Activated CD8-positive, alpha-beta memory T cell treated with anti-CD3 and anti-CD28 coated beads, Interleukin-2, amount 50 U/mL, for 48 hours (primary cell): Measurements from ENCODE around the gene FBP1.
"Not testable (repeated sequence)": the region's sequence is repeated elsewhere in the genome, so short reads cannot be mapped to it uniquely, and the experiment has no call there.

Source experiments
- DNase-seq: peaks from one replicate; pipeline ENCODE4 v3.0.0-alpha.2; 2020

Gene FBP1

DNA sequence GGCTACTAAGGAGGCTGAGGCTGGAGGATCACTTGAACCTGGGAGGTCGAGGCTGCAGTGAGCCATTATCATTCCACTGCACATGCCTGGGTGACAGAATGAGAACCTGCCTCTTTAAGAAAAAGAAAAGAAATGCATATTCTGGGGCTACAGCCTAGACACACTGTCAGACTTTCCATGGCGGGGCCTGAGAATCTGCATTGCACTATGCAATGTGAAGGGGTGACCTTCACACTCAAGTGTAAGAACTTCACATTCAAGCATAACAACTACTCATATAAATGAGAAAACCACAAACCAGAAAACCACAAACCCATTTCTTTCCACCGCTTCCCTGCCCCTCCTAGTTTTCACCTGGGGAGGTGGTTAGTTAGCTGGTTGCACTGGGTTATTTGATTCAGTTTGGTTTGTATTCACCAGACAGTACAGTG, 27.7 kb downstream of the FBP1 start:
- DNase-seq: peak; percentile 68

DNA sequence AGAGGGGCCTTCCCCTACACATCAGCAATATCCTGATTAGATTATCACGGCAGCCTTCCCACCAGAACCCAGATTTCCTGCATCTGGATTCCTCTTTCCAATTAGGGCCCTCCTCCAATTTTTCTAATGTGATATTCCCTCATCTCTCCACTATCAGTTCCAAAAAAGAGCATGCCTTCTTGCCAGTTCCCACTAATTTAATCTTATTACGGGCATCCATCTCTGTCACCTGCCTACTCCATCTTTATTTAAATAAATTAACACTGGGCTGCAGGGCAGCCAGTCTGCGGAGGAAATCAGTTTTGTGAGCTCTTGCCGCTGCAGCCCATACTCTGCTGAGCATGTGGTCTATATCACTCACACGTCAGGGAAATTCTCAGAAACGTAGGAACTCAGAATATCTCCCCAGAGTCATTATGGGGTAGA, 29.1 kb downstream of the FBP1 start:
- DNase-seq: no peak

DNA sequence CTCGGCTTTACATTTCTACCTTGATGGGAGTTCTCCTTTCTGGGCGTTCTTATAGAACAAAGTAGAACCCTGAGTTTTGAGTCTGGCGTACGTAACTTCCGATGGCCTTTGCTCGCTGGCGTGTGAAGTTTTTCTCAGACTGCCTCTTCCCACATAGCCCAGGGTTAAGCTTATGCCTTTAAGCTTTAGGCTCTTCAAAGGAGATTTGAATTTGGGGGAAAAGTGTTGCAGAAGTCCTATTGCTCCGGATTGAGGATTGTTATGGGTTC, 32.0 kb downstream of the FBP1 start:
- no peak for DNase-seq

DNA sequence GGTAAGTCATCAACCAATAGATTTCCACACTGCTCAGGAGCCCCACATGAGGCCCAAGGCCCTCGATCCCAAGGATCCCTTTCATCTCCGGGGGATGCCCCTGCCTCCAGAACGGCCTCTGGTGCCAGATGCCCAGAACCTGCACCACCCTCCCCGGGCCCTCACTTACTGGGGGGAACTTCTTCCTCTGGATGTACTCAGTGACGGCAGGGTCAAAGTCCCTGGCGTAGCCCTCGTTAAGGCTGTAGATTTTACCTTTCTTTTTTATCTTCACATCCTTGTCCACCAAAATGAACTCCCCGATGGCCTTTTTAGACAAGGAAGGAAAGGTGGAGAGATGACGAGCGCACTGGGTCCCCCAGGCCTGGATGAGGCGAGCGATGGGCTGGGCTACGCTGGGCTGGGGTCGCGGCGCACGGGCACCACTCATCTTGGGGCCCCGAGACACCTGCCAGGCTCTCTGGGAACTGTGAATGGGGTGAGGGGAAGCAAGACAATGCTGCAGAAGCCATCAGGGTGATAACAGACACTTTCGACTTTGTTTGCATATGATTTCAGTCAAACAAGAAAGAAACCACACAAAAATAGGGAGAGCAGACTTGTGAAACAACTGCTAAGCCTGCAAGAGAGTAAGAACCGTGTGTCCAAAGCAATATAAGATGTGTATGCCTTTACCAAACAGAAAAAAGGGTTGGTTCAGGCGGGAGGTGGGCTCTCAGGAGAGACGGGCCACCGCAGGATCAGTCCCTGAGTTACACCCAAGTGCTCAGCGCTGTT, 32.5 kb downstream of the FBP1 start:
- no peak for DNase-seq

DNA sequence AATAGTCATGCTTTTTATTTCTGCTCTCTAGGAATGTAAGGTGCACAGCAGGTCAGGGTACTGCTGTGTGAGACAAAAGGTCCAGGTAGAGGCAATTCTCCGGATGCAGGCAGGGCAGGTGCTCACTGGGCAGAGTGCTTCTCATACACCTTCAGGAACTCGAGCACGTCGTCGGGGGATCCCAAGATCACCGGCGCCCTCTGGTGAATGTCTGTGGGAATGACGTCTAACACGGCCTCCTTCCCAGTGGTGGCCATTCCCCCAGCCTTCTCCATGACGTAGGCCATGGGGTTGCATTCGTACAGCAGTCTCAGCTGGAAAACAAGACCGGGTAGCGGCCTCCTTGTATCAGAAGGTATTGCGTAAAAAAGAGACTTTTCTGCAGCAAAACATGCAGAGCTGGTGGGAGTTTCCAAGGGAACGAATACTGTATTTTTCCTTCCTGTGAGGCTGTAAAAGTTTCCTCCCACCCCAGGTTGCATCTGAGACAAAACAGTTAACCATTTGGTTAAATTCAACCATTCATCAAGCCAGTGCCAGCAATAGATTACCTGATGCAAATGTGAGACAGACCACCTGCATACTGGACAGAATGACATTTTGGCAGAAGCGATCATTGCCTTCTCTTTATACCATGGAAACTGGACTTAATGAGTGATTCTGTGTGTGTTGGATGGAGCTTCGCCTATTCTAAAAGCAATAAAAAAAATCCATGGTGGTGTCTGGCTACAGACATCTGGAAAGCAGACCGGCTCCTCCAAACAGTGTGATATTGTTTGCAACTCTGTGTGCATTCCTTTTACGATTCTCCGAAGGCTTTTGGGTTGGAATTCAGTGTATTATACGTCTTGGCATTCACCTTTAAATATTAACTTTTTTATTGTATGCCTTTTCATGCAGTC, 35.8 kb downstream of the FBP1 start:
- DNase-seq: peak; percentile 87

DNA sequence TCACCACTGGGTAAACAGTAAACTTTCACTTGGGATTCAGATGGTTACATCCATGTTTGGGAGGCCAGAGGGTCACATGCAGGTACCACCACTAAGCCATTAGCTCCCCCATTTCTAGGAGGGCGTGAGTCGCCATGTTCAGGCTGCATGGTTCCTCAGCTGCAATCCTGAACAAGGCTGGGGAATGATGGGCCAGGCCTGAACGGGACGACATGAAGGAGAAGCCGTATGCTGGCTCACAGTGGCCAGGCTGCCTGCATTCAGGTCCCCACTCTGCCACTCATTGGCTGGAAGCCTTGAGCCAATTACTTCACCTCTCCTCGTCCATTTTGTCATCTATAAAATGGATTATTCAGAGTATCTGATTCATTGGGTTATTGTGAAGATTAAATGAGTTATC, 36.7 kb downstream of the FBP1 start:
- DNase-seq: no peak

DNA sequence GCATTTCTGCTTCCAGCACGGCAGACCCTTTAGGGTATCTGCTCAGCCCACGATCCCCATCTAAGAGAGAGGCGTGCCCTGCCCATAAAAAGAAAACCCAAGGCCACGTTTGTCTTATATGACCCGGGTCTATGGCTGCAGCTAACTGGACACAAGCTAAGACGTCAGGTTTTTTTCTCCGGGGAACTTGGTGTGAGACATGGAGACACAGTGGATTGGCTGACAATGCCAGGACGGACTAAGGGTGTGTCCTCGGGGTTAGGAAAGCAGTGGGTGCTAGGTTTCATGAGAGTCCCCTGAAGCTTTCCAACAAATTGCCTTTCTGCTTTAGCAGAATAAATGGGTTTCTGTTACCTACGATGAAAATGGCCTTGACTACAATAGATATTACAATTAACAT, 38.6 kb downstream of the FBP1 start:
- no peak for DNase-seq

DNA sequence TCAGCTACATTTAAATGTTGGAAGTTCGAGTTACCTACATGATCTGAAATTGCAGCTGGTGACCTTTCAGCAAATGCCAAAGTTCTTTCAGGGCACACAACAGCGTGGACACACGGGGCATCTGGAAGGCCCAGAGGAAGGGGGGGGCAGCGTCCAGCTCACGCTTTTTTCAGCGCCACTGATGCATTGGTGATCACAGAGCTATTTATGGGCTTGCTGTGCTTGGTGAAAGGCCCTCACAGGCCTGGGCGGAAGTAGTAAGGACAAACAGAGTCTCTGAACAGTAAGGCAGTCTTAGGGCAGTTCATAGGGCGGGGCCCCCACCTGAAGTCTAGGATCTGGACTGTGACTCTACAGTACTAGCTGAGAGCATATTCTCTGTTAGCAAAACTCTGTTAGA, 39.1 kb downstream of the FBP1 start:
- DNase-seq: no peak

DNA sequence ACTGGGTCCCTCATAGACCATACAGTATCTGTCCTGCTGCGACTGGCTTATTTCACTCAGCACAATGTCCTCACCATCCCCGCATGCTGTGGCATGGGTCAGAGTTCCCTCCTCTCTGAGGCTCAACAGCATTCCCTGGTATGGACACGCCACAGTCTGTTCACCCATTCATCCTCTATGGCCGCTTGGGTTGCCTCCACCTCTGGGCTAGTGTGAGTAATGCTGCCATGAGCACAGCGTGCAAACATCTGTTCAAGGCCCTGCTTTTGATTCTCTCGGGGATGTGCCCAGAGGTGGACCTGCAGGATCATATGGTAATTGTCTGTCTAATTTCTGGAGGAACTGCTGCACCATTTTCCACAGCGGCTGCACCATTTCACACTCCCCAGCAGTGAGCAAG, 40.2 kb downstream of the FBP1 start:
- DNase-seq: no peak

DNA sequence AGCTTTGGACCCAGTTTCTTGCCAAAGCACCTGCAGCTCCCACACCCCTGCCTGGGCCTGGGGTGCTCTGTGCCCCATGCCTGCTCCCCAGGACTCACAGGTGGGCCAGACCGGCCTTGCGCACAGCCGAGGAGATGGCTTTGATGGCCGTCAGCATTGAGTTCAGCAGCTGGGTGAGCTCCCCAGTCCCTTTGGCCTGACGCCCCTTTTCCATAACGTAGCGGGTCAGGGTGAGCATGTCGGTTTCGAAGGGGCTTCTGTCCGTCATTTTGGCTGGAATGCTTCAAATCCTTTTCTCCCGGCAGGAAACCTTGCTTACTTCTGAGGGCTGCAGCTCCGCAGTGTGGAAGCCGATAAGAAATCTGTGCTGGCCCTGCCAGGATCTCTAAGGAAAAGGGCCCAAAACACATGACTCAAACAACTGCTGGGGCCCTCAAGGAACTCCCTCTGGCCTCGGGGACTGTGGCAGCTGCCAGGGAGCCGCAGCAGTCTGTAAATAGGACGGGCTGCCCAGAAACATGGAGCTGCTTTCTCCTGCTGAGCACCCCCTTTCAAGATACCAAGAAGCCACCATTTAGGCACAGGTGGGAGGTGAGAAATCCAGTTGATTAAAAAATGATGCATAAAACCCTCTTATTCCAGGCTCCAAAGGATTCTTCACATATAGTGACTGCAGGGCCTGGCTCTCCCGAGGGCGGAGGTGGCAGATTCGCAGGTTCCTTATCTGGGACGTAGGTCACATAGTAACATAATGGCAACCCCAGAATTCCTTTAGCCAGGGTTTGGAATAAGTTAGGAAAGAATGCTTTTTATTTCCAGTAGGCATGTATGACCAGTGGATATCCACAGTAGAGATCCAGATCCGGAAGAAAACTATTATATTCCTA, 45.6 kb downstream of the FBP1 start, which contains the start of gene FBP2:
Gene FBP2, minus strand, starts transcription at position 366 of the 887 bp plus-strand sequence. Its CDS starts 98 bp downstream, at position 268.
- no peak for DNase-seq

DNA sequence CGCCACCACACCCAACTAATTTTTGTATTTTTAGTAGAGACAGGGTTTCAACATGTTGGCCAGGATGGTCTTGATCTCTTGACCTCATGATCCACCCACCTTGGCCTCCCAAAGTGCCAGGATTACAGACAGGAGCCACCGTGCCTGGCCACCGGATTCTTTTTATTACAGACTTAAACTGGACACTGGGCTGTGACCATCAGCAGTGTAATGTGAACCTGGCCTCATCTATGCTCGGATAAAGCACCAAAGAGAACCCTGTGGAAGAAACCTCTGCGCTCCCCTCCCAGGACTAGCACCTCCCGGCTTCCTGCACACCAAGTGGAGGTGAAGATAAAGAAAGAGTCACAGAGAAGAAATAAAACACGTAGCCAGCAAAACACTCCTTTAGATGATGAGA, 46.6 kb downstream of the FBP1 start:
- not testable (repeated sequence) for DNase-seq

DNA sequence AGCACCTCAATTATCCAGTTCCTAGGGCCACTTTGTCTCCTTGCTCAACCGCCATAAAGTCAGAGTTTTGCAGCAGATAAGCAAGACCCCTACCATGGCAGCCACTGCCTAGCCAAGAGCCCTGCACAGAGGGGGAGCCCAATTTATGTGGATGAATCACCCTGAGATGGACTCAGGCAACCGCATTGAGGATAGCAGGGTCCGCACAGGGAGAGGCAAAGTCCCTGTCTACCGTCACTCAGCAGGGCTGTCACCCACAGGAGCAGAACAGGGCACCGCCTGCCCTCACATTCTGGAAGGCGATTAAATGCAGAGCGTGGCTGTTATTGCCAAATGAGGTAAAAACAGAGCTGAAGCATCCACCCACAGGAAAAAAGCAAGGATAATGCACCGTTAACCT, 47.4 kb downstream of the FBP1 start:
- DNase-seq: no peak

DNA sequence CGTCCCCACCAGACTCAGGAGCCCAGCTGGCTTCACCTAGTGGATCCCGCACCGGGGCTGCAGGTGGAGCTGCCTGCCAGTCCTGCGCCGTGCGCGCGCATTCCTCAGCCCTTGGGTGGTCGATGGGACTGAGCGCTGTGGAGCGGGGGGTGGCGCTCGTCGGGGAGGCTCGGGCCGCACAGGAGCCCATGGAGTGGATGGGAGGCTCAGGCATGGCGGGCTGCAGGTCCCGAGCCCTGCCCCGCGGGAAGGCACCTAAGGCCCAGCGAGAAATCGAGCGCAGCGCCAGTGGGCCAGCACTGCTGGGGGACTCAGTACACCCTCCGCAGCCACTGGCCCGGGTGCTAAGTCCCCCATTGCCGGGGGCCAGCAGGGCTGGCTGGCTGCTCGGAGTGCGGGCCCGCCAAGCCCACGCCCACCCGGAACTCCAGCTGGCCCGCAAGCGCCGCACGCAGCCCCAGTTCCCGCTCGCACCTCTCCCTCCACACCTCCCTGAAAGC, 48.2 kb downstream of the FBP1 start:
- not testable (repeated sequence) for DNase-seq

DNA sequence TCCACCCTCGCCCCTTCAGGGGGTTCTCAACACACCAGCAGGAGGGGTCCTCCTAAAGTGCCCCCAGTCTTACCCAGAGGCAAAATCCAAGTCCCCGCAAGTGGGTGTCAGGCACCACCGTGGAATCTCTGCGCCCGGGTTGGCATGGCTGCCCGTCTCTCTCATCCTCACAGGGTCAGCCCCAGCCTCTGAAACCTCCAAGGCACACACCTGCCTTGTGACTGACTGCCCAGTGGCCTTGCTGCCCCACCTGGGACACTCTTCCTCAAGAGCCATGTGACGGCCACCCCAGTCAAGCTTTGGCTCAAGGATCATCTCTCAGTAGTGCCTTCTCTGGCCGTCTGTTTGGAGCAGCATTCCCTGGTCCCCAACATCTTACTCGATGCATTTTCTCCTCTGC, 50.6 kb downstream of the FBP1 start:
- no peak for DNase-seq

DNA sequence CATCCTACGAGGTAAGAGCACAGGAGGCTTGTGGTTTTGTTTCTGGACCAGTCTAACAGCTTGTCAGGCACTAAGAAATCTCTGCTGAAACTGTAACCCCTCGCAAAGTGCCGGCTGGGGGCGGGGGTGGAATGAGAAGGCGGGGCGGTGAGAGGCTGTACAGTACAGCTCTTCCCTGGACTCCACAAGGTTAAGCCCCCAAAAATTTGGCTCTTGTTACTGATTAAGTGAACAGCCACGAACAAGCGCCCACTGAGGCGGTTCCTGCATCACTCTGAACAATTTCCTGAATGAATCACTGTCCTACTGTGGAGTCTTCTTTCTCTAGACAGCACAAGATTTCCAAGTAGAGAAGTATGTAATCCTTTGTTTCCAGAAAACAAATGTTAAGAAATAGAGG, 52.5 kb downstream of the FBP1 start:
- no peak for DNase-seq

DNA sequence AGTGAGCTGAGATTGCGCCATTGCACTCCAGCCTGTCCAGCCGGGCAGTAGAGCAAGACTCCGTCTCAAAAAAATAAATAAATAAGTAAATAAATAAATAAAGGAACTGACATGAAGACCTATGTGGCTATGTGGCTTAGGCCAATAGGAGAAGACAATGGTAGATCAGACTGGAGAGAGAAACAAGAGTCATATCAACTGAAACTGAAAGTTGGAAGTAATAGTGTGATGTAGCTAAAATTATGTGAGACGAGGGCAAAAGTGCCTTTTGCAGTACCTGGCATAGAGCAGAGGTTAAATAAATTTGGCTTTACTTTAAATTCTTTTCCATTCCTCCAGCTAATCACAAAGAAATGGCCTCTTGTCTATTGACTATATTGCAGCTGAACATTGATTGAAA, 53.0 kb downstream of the FBP1 start:
- no peak for DNase-seq

DNA sequence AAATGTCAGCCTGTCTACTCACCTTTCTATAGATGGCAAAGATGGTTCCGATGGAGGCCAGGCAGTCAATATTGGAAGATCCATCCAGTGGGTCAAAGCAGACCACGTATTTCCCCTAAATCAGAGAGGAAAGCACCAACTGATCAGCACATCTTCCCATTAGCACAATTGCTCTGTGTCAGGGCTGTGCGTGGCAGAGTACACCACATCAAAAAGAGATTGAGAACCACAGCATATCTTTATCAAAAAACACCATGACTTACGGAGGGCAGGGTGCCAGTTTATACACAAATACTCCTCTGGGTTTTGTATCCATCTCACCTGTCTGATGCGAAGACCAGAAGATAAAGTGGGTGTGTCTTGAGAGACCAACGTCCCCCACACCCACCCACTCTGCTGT, 54.8 kb downstream of the FBP1 start:
- DNase-seq: no peak

DNA sequence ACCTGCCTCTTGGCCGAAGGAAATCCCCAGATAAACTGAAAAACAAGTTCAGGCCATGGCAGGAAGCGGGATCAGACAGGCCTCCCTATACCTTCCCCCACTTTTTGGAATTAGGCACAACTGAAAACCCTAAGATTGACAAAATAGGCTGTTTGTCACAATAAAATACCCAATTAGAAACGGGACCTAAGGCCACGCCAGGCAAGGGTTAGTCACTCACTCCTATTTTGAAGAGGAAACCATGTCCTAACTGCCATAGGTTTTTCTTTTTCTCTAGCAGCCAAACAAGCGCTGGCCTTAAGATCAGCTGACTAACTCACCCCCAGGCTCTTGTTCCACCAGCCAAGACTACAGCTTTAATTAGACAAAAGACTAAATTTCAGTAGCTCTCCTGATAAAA, 57.6 kb downstream of the FBP1 start:
- no peak for DNase-seq

DNA sequence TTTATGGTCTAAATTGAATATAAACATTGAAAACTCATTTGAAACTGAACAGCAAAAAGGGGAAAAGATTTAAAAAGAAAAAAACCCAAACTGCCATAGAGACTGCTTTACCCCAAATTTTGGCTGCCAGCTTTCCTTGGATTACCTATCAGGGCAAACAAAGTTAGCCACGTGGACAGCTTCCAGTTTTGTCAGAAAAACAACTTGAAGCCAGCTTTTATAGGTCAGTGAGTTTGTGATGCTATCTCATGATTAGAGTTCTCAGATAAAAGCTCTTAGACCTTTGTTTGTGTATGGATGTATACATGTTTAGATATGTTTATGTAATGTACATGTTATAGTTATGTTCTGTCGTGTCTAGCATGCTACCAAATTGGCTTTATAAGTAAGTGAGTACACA, 61.7 kb downstream of the FBP1 start:
- no peak for DNase-seq

DNA sequence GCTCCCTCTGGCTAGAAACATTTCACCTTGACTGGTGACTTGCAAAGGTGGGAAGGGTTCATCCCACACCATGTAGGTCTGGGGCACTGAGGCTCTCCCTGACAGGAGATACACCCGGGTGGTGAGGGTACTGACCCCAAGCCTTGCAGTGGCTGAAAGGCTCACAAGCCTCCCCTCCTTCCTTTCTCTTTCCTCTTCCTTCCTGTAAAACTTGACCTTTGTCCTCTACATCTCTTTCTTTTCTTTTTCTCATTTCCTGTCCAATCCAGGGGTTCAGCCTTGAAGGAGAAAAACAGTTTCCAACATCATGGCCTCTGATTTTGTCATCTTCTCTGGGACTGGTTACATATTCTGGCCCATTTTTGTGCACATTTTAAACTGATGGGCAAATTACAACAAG, 62.3 kb downstream of the FBP1 start:
- DNase-seq: no peak

DNA sequence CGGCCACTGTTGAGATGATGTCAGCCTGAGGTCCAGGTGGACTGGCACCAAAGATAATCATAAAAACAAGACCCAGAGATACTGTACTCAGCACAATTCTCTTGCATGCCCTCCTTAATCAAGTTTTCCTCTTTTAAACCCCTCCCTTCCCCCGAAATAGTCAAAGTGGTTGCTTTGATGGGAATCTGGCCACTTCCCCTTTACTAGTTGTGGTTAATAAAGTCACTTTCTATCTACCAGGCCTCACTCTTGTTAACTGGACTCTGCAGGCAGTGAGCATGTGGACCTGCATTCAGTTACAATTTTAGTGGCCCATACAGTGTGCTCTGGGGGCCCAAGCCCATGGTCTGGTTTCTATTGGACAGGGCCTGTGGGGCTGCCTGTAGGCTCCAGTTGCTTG, 63.2 kb downstream of the FBP1 start:
- DNase-seq: no peak

DNA sequence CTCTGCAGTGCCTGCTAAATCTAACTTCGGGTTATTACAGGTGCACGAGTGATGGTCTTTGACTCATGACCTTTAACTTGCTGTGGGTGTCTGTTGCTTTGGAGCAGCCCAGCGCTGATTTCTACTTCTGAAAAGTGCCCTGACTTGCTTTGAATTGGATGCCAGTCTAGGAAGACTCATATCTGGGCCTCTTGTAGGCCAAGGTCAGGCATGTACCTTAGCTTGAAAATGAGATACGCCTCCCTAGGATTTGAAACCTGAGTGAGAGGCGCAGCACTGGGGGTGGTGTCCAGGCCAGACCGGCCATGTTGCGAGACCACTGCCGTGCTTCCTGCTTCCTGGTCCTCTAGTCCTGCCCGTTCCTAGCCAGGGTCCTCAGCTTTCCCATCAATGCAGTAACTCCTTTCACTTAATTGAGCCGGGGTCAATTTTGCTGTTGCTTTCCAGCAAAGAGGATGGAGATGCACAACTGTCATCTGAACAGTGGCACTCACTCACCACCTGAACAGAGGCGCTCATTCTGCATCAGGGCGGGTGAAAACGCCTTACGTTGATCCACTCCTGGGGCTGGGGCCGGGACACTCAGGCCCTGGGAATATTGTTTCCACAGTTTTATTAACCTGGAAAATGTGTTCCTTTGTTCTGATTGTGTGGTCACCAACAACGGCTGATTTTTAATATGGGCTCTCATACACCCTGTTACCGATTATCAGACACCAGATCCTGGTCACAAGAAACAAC, 70.2 kb downstream of the FBP1 start:
- no peak for DNase-seq
